Heart right ventricle (tissue), 16 donors: ENCODE data around the gene RPL39L. TPM values are rescaled to one million over a fixed set of nuclear protein-coding genes. Genes with fewer than 3 reads are reported as not detected.
"Not testable (repeated sequence)": the region's sequence is repeated elsewhere in the genome, so short reads cannot be mapped to it uniquely, and the experiment has no call there.

ENCODE experiments used
- ATAC-seq, 8 donors: fragments of 200-7000 bp; cut with Tn5 transposase; one replicate each; pipeline ENCODE4 v1.9.1; 2020; ENCODE audit warnings: mild to moderate bottlenecking in 8 of 8, moderate library complexity in 8 of 8, moderate number of reproducible peaks in 1 of 8
- DNase-seq, 2 donors: peaks; one replicate each; pipeline ENCODE4 v3.0.0-alpha.2; 2020
- H3K27ac ChIP-seq, 10 donors: fragments of 200-600 bp; sonication (generic) in 2 of 10; one replicate each; pipeline versions ENCODE4 v1.5.0 to v1.8.0; 2020 to 2022; ENCODE audit warnings: mild to moderate bottlenecking in 3 of 10
- H3K27me3 ChIP-seq, 7 donors: fragments of 200-600 bp; one replicate each; pipeline ENCODE4 v1.8.0; 2021 to 2022; ENCODE audit warnings: mild to moderate bottlenecking in 2 of 7
- H3K36me3 ChIP-seq, 9 donors: fragments of 200-600 bp; sonication (generic) in 1 of 9; one replicate each; pipeline versions ENCODE4 v1.5.0 to v1.8.0; 2020 to 2022; ENCODE audit warnings: mild to moderate bottlenecking in 2 of 9
- H3K4me1 ChIP-seq, 9 donors: fragments of 200-600 bp; sonication (generic) in 1 of 9; one replicate each; pipeline versions ENCODE4 v1.5.0 to v1.8.0; 2020 to 2022; ENCODE audit warnings: mild to moderate bottlenecking in 4 of 9
- H3K4me3 ChIP-seq, 10 donors: fragments of 200-600 bp; sonication (generic) in 2 of 10; one replicate each; pipeline versions ENCODE4 v1.5.0 to v1.8.0; 2020 to 2022; ENCODE audit warnings: mild to moderate bottlenecking in 7 of 10, moderate library complexity in 2 of 10
- H3K9me3 ChIP-seq, 11 donors: fragments of 200-600 bp in 10 of 11; sonication (generic) in 2 of 11; one replicate each; pipeline versions ENCODE4 v1.5.0 to v1.8.0; 2013 to 2022; ENCODE audit warnings: mild to moderate bottlenecking in 2 of 11, control low read depth in 1 of 11, moderate library complexity in 1 of 11
- CTCF ChIP-seq, 9 donors: fragments of 200-600 bp; sonication (generic) in 2 of 9; IDR thresholded peaks; one replicate each; pipeline versions ENCODE4 v1.5.0 to v1.8.0; 2021 to 2022; ENCODE audit warnings: antibody characterized with exemption in 9 of 9, mild to moderate bottlenecking in 5 of 9, moderate library complexity in 1 of 9
- WGBS, 2 donors: extraction: QIAGEN DNeasy Blood & Tissue Kit; methylation state at CpG; one replicate each; pipeline ENCODE4 v1.1.7; 2013; ENCODE audit warnings: inconsistent platforms in 1 of 2; 5-methylcytosine and 5-hydroxymethylcytosine counted together
- intact Hi-C, 10 donors: fragments of 100-400 bp; cut with DNase I; formaldehyde crosslinking; loops; one replicate each; pipeline versions ENCODE4 v1.11.1 to v1.14.2; 2022
- polyA plus RNA-seq, 2 donors: library from polyadenylated mRNA; stranded (reverse); fragments of 200-250 nt; gene quantifications; one replicate each; pipeline ENCODE4 v1.2.3, GENCODE V29; 2013
- total RNA-seq, 10 donors: library from RNA; stranded (reverse); fragmentation: NEBNext Ultra II Directional in 3 of 10; extraction: Animal tissue kit (Norgen Biotek cat#: 25700) in 3 of 10; gene quantifications; one replicate each; pipeline versions ENCODE4 v1.2.1 to v1.2.4, GENCODE V29; 2021 to 2023
- donor health status: Arrhythmogenic right ventricular cardiomyopathy.
- donor health status: ischemic (EF 13 %, LVEDD 7.1; RV severe dilation, severe dysfunction).
- donor health status: healthy with polysubstance abuse.
- donor health status: DM: no; HTN: yes; CAD: no.
- donor health status: DM: no; HTN: no; CAD: no.
- donor health status: ischemic (EF 25% LVEDD 6.9; RV normal size, moderate dysfunction).
- donor health status: ischemic (EF 25% LVEDD 5.7; RV mildly dilated, moderate dysfunction).
- donor health status: healthy.
- donor health status: DM: yes; HTN: yes; CAD: no.
- donor health status: Ischemic cardiomyopathy.
- donor health status: ischemic (EF 35%, LVEDD 5.7; RV mildly dilated, moderate dysfunction).
- donor health status: nonischemic (EF 11% LVEDD 7.7; RV severe dilation, severe dysfunction).
- donor health status: DM: yes; HTN: yes; CAD: no.
- donor health status: PGD.
- donor health status: ischemic (EF 29% LVEDD 5.4; RV normal size, mild dysfunction).
- donor health status: nonischemic (EF 23%, LVEDD 6.1; RV moderate dilation, normal function).

RPL39L gene
- total and polyA plus RNA-seq, 12 donors, result 0.44 to 17.8 (median 5.6) TPM

- Histone ChIP-seq H3K27me3 (no peaks in the 10 kb centered on the region), H3K9me3 (peaks cover 0 to 4% (median 0%) of the 10 kb centered on the region in 11 donors), H3K4me1 (peaks cover 0 to 23% (median 6%) of the 10 kb centered on the region in 9 donors), H3K27ac (no peak overlapping the region), H3K4me3 (no peak overlapping the region), H3K36me3 (no peaks in the 10 kb centered on the region)
- no peak for TF ChIP-seq CTCF (IDR thresholded peaks at IDR 0.05)
- ATAC-seq (no peak), DNase-seq (no peak)
- intact Hi-C loops, result no loop called here
- 93 to 96% methylated on average over 4 of the region's 4 CpGs for WGBS, 2 donors
Observed at GRCh38 chr3:187136936-187137335, 2.4 kb downstream of the RPL39L start.

GRCh38 chr3:187136337-187136736 is 3.0 kb downstream of the RPL39L start:
- ATAC-seq (no peak), DNase-seq (no peak)
- peaks cover 0 to 26% (median 6%) of the 10 kb centered on the region in 9 donors for H3K4me1 ChIP-seq
- TF ChIP-seq CTCF (IDR thresholded peaks at IDR 0.05), result no peak
- no peak overlapping the region for H3K27ac ChIP-seq
- 88 to 100% methylated on average over 1 of the region's 1 CpG for WGBS, 2 donors
- intact Hi-C loops, result no loop called here
- no peaks in the 10 kb centered on the region for H3K36me3 ChIP-seq
- no peak overlapping the region for H3K4me3 ChIP-seq
- peaks cover 0 to 4% (median 0%) of the 10 kb centered on the region in 11 donors for H3K9me3 ChIP-seq
- H3K27me3 ChIP-seq, result no peaks in the 10 kb centered on the region

DNA sequence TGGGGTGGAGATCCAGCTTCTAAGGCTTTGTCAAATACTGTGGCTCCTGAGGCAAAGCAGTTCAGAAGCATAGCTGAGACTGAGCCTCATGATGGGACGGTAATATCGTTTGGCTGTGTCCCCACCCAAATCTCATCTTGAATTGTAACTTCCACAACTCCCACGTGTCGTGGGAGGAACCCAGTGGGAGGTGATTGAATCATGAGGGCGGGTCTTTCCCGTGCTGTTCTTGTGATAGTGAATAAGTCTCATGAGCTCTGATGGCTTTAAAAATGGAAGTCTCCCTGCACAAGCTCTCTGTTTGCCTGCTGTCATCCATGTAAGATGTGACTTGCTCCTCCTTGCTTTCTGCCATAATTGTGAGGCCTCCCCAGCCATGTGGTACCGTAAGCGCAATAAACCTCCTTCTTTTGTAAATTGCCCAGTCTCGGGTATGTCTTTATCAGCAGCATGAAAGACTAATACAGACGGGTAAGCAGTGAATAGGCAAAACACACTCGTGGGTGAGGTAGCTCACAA is 4.1 kb downstream of the RPL39L start:
- H3K4me3 ChIP-seq, DNase-seq, ATAC-seq, H3K27me3 ChIP-seq, H3K9me3 ChIP-seq, intact Hi-C loops, H3K27ac ChIP-seq, H3K36me3 ChIP-seq: not testable (repeated sequence)
- peaks cover 0 to 37% (median 8%) of the 10 kb centered on the region in 9 donors for H3K4me1 ChIP-seq
- WGBS, 2 donors, result 93 to 94% methylated on average over 11 of the region's 11 CpGs

- intact Hi-C loops, result not testable (repeated sequence)
Observed at GRCh38 chr3:187133181-187133580, 6.1 kb downstream of the RPL39L start.

DNA sequence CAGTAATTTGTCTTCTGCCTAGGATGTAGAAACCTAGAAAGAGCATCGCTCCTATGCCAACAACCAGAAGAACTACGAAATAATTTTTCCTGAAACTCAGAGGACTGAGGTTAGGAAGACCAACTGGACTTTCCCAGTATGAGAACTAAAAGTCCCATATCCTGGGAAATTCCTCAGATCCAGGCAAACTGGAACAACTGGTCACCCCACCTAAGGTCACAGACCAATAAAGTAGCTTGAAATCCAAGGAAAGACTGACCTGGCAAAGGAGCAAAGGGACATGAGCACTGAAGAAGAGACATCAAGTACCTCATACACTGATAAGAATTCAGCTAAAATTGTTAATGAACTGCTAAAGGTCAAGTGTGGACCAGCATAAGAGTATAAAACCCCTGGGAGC is 6.6 kb downstream of the RPL39L start:
- WGBS, 2 donors, result 90 to 93% methylated on average over 2 of the region's 2 CpGs
- H3K36me3 ChIP-seq, result no peaks in the 10 kb centered on the region
- intact Hi-C loops, result no loop called here
- H3K9me3 ChIP-seq, result peaks cover 0 to 4% (median 0%) of the 10 kb centered on the region in 11 donors
- no peak overlapping the region for H3K27ac ChIP-seq
- no peaks in the 10 kb centered on the region for H3K27me3 ChIP-seq
- peaks cover 0 to 21% (median 0%) of the 10 kb centered on the region in 9 donors for H3K4me1 ChIP-seq
- TF ChIP-seq CTCF (IDR thresholded peaks at IDR 0.05), result no peak
- H3K4me3 ChIP-seq, result no peak overlapping the region
- ATAC-seq (no peak), DNase-seq (no peak)

More at GRCh38 chr3:187133181-187133580, 6.1 kb downstream of the RPL39L start:
- not testable (repeated sequence) for ATAC-seq, H3K36me3 ChIP-seq, DNase-seq, H3K27ac ChIP-seq, H3K27me3 ChIP-seq, H3K4me3 ChIP-seq, H3K9me3 ChIP-seq
- 88 to 92% methylated on average over 2 of the region's 2 CpGs for WGBS, 2 donors
- H3K4me1 ChIP-seq, result peaks cover 0 to 23% (median 0%) of the 10 kb centered on the region in 9 donors
